Measurements from ENCODE around the gene SETX. TPM values are rescaled to one million over a fixed set of nuclear protein-coding genes. Genes with fewer than 3 reads are reported as not detected.

The SETX gene
- total RNA-seq, 1 donor from 2014 or later, result 49.7 TPM

Other genes starting within 250 kb of the SETX start
- gene NTNG2, start 192.9 kb downstream of the SETX start, total RNA-seq (ENCODE audit: low replicate concordance), result 1.0 and 1.2 TPM in 2 replicates
- gene TTF1, start 51.9 kb upstream of the SETX start, total RNA-seq (ENCODE audit: low replicate concordance), result 28.6 and 29.5 TPM in 2 replicates
- gene CFAP77, start 55.2 kb upstream of the SETX start, total RNA-seq (ENCODE audit: low replicate concordance), result 1.8 and 3.6 TPM in 2 replicates
- 1.0 and 3.1 TPM in 2 replicates for gene BARHL1, start 227.6 kb upstream of the SETX start, total RNA-seq (ENCODE audit: low replicate concordance)